Hippocampal formation (tissue), 2 donors: ENCODE measurements around the gene DEFB121.
"Not testable (repeated sequence)": the region's sequence is repeated elsewhere in the genome, so short reads cannot be mapped to it uniquely, and the experiment has no call there.

Source experiments
- DNase-seq, 2 donors: peaks; one replicate each; lab custom pipeline; 2025; lab: John Stamatoyannopoulos, UW

DEFB121 gene

GRCh38 chr20:31406115-31406514, at the start of gene DEFB121:
TSS of gene DEFB121 (minus strand) at chr20:31406215. CDS start at chr20:31406152, 63 bp downstream.
- DNase-seq = no peak

- no peak for DNase-seq
Measured at GRCh38 chr20:31454361-31454760, 48.3 kb upstream of the DEFB121 start.

- no peak for DNase-seq
Measured at GRCh38 chr20:31452575-31452974, 46.6 kb upstream of the DEFB121 start.

- DNase-seq = no peak
Measured at GRCh38 chr20:31449511-31450414, 43.7 kb upstream of the DEFB121 start.

- no peak for DNase-seq
Measured at GRCh38 chr20:31446084-31446819, 40.2 kb upstream of the DEFB121 start.

- DNase-seq = no peak
Measured at GRCh38 chr20:31440012-31440659, 34.1 kb upstream of the DEFB121 start, which contains the start of gene DEFB123. TSS of gene DEFB123 (plus strand) at chr20:31440632. CDS start at chr20:31440699, 67 bp downstream.

GRCh38 chr20:31430568-31431115, 24.6 kb upstream of the DEFB121 start:
- DNase-seq = no peak

GRCh38 chr20:31427576-31427975, 21.6 kb upstream of the DEFB121 start:
- DNase-seq = not testable (repeated sequence)

- DNase-seq = not testable (repeated sequence)
Measured at GRCh38 chr20:31426891-31427551, 21.0 kb upstream of the DEFB121 start.

GRCh38 chr20:31425797-31426196, 19.8 kb upstream of the DEFB121 start:
- DNase-seq = no peak

GRCh38 chr20:31418307-31418706, 12.3 kb upstream of the DEFB121 start:
- no peak for DNase-seq

- no peak for DNase-seq
Measured at GRCh38 chr20:31415653-31416052, 9.6 kb upstream of the DEFB121 start.

GRCh38 chr20:31414381-31414780, 8.4 kb upstream of the DEFB121 start:
- no peak for DNase-seq

GRCh38 chr20:31410011-31410410, 4.0 kb upstream of the DEFB121 start:
- no peak for DNase-seq

- no peak for DNase-seq
Measured at GRCh38 chr20:31403886-31404285, 2.1 kb downstream of the DEFB121 start.

GRCh38 chr20:31394900-31395299, 11.1 kb downstream of the DEFB121 start:
- no peak for DNase-seq

- no peak for DNase-seq
Measured at GRCh38 chr20:31392836-31393235, 13.2 kb downstream of the DEFB121 start.

- no peak for DNase-seq
Measured at GRCh38 chr20:31390490-31390889, 15.5 kb downstream of the DEFB121 start, which contains the start of gene DEFB119. TSS of gene DEFB119 (minus strand) at chr20:31390590. CDS start at chr20:31390483, 107 bp downstream.

- no peak for DNase-seq
Measured at GRCh38 chr20:31374346-31374745, 31.7 kb downstream of the DEFB121 start.

- no peak for DNase-seq
Measured at GRCh38 chr20:31368301-31368700, 37.7 kb downstream of the DEFB121 start, which contains the start of gene DEFB118. TSS of gene DEFB118 (plus strand) at chr20:31368601. CDS start at chr20:31368651, 50 bp downstream.

GRCh38 chr20:31364272-31364671, 41.7 kb downstream of the DEFB121 start:
- DNase-seq = not testable (repeated sequence)
